Measurements from ENCODE around the gene ETFDH.

ETFDH gene

DNA sequence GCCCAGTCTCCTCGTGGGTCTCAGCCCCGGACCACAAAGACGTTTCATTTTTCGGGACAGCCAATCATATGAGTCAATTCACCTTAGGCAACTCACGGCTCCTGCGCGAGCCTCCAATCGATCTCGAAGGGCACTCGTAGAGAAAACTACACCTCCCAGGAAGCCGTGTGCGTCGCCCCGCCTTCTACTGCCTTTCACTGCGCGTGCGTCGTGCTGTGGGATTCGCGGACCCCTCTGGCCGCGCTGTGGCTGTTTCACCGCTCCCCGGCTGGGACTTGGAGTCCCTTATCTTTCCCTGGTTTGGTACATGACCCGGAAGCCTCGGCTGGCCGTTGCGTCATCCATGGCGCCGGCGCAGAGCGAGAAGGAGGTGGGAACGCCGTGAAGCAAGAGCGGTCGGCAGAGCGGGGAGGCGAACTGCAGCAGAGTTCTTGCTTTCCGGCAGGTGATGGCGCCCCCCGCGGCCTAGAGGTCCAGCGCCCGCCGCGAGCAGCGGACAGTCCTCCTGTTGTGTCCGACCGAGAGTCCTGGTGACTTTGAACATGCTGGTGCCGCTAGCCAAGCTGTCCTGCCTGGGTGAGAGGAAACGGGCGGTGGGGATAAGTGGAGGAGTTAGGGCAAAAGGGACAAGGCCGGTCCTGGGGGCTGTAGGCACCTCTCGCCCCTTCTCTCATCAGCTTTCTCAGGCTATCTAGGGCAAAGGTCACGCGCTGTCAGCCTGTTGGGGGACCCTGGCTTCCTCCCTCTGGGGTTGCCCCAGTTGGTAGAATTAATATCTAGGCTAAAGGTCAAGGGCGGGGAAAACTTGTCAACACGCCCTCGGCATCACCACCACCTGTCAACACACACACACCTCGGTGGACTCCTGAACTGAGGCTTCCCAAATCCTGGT is at the start of gene ETFDH:
TSS of gene ETFDH (plus strand) at position 382 of the 892 bp plus-strand sequence. CDS start at position 543, 161 bp downstream.
- Histone ChIP-seq H3K4me3 (ENCODE audit: low read depth in 1 of 2, low read length in 1 of 2) (peak within 1 kb of the TSS; percentile 68 to 90), H3K27ac (peak within 1 kb of the TSS; percentile 91), H3K36me3 (no peaks in the 10 kb centered on the region), H3K4me1 (ENCODE audit: control insufficient read depth in 1 of 2, insufficient read depth in 1 of 2, low read depth in 1 of 2, low read length in 1 of 2) (peaks cover 28 to 29% of the 10 kb centered on the region in 2 experiments), H3K27me3 (no peaks in the 10 kb centered on the region), H3K9me3 (no peaks in the 10 kb centered on the region)
- TF ChIP-seq, protein P1, sequence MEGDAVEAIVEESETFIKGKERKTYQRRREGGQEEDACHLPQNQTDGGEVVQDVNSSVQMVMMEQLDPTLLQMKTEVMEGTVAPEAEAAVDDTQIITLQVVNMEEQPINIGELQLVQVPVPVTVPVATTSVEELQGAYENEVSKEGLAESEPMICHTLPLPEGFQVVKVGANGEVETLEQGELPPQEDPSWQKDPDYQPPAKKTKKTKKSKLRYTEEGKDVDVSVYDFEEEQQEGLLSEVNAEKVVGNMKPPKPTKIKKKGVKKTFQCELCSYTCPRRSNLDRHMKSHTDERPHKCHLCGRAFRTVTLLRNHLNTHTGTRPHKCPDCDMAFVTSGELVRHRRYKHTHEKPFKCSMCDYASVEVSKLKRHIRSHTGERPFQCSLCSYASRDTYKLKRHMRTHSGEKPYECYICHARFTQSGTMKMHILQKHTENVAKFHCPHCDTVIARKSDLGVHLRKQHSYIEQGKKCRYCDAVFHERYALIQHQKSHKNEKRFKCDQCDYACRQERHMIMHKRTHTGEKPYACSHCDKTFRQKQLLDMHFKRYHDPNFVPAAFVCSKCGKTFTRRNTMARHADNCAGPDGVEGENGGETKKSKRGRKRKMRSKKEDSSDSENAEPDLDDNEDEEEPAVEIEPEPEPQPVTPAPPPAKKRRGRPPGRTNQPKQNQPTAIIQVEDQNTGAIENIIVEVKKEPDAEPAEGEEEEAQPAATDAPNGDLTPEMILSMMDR (IDR thresholded peaks at IDR 0.05): peak; percentile 75

DNA sequence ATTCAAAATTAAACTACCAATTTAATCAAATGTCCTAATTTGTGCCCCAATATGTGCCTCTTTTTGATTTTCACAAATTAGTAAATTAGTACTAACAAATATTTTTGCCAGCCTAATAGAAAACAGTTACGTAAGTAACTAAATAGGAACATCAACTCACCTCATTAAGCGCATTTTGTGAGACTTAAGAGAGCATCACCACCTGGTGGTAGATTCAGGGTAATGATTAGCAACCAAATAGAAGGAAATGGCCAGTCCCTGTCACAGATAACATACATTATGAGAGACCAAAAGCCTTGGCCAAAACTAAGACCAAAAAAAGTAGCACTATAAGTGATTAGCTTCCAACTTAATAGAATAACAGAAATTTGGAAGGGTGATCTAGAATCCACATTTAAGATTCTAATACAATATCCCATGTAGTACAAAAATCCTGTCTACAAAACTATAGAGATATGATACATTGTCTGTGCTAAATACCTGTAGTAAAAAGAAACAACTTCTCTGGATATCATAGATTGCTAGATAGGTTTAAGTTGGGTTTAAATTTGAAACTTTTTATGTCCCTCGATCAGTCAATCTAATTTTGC is 47.1 kb upstream of the ETFDH start:
- no peaks in the 10 kb centered on the region for H3K36me3 ChIP-seq
- H3K27ac ChIP-seq: no peak overlapping the region
- no peaks in the 10 kb centered on the region for H3K9me3 ChIP-seq
- no peaks in the 10 kb centered on the region for H3K4me1 ChIP-seq (ENCODE audit: control insufficient read depth in 1 of 2, insufficient read depth in 1 of 2, low read depth in 1 of 2, low read length in 1 of 2)
- TF ChIP-seq, protein P1 (IDR thresholded peaks at IDR 0.05): peak; percentile 37
- H3K4me3 ChIP-seq (ENCODE audit: low read depth in 1 of 2, low read length in 1 of 2): no peak overlapping the region
- no peaks in the 10 kb centered on the region for H3K27me3 ChIP-seq

DNA sequence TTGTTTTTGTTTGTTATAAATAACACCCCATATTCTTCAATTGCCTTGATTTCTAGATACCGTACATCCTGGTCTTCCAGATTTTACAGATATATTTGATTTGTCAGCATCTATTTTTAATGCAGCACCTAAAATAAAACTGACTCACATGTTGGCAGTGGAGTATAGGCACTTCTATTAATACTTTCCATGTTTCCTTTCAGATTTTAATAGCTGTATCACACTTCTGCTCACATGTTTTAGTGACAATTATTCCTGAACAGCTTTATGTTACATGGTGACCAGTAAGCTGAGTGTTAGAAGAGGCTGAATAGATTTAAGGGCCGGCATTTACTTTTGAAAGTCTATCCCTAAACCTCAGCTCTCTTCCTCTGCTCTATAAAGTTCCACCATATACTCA is 46.6 kb upstream of the ETFDH start:
- Histone ChIP-seq H3K27me3 (no peaks in the 10 kb centered on the region), H3K9me3 (no peaks in the 10 kb centered on the region), H3K4me3 (ENCODE audit: low read depth in 1 of 2, low read length in 1 of 2) (no peak overlapping the region), H3K36me3 (no peaks in the 10 kb centered on the region), H3K27ac (no peak overlapping the region), H3K4me1 (ENCODE audit: control insufficient read depth in 1 of 2, insufficient read depth in 1 of 2, low read depth in 1 of 2, low read length in 1 of 2) (no peaks in the 10 kb centered on the region)
- TF ChIP-seq, protein P1 (IDR thresholded peaks at IDR 0.05): no peak

GRCh38 chr4:158630893-158631292 is 41.2 kb upstream of the ETFDH start:
- H3K4me3 ChIP-seq (ENCODE audit: low read depth in 1 of 2, low read length in 1 of 2): no peak overlapping the region
- no peaks in the 10 kb centered on the region for H3K4me1 ChIP-seq (ENCODE audit: control insufficient read depth in 1 of 2, insufficient read depth in 1 of 2, low read depth in 1 of 2, low read length in 1 of 2)
- H3K36me3 ChIP-seq: no peaks in the 10 kb centered on the region
- H3K9me3 ChIP-seq: no peaks in the 10 kb centered on the region
- H3K27ac ChIP-seq: no peak overlapping the region
- no peaks in the 10 kb centered on the region for H3K27me3 ChIP-seq
- TF ChIP-seq, protein P1 (IDR thresholded peaks at IDR 0.05): no peak

DNA sequence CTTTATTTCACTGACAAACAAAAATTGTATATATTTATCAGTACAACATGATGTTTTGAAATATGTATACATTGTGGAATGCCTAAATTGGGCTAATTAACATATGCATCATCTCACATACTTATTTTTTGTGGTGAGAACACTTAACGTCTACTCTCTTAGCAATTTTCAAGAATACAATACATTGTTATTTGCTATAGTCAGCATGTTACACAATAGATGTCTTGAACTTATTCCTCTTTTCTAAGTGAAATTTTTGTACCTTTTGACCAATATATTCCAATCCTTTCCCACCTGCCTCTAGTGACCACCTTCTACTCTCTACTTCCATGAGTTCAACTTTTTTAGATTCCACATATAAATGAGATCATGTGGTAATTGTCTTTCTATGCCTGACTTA is 35.5 kb upstream of the ETFDH start:
- no peaks in the 10 kb centered on the region for H3K4me1 ChIP-seq (ENCODE audit: control insufficient read depth in 1 of 2, insufficient read depth in 1 of 2, low read depth in 1 of 2, low read length in 1 of 2)
- TF ChIP-seq, protein P1 (IDR thresholded peaks at IDR 0.05): no peak

More for the DNA sequence above, 35.5 kb upstream of the ETFDH start:
- H3K9me3 ChIP-seq: no peaks in the 10 kb centered on the region
- H3K36me3 ChIP-seq: no peaks in the 10 kb centered on the region
- H3K27ac ChIP-seq: no peak overlapping the region
- H3K4me3 ChIP-seq (ENCODE audit: low read depth in 1 of 2, low read length in 1 of 2): no peak overlapping the region
- no peaks in the 10 kb centered on the region for H3K27me3 ChIP-seq
